NT2/D1 (cell line): Measurements from ENCODE around the gene GTPBP3.

Experiments used
- SUZ12 ChIP-seq: IDR thresholded peaks from 2 replicates; pipeline ENCODE4 v1.6.1; 2011; ENCODE audit not compliant: insufficient read length, insufficient read depth; ENCODE audit errors: extremely low read depth
- YY1 ChIP-seq: IDR thresholded peaks from 2 replicates; pipeline ENCODE4 v1.6.1; 2011; ENCODE audit not compliant: insufficient read length, insufficient read depth
- ZNF274 ChIP-seq: IDR thresholded peaks from 2 replicates; pipeline ENCODE4 v1.6.1; 2011; ENCODE audit warnings: mild to moderate bottlenecking, low read depth, low read length

DNA sequence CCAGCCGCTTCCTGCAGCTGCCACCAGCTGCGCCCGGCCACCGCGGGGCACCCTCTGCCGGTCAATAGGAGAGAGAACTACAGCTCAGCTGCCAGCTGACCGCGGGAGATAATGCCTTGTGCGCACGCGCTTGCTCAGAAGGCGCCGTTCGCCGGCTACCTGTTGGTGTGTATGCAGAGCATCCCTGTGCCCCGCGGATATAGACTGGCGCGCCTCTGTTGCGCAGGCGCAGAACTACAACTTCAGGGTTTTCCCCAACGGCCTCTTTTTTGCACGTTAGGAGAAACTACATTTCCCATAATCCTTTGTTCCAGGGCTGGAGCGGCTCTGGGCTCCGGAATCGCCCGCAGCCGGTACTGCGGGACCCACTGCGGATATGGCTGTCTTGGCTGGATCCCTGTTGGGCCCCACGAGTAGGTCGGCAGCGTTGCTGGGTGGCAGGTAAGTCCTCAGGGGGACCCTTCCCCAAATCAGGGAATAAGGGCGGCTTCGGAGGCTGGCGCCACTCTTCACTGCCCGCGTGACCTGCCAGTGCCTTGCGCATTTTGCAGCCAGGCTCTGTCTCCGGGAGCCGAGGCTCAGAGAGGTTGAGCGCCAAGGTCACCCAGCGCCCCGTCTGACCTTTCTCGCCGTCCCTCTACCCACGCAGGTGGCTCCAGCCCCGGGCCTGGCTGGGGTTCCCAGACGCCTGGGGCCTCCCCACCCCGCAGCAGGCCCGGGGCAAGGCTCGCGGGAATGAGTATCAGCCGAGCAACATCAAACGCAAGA lies 31.7 kb upstream of the GTPBP3 start, which contains the start of gene MRPL34:
- TF ChIP-seq YY1 (no peak), SUZ12 (no peak), ZNF274 (no peak)
